ENCODE measurements around the gene TRIM71. TPM values are rescaled to one million over a fixed set of nuclear protein-coding genes. Genes with fewer than 3 reads are reported as not detected.
A peak's percentile ranks its signal among the peaks of the same experiment; 100 is the strongest.

Gene TRIM71
- total RNA-seq (1 to 10 TPM; 2.2 to 2.4 TPM), polyA plus RNA-seq (ENCODE audit: insufficient read length in 6 of 6) (1 to 10 TPM; 5.2 to 8.3 (median 6.9) TPM)
- long read RNA-seq, donor 1, full-length matches to known transcripts, result 1 of 1 reads
- long read RNA-seq, donor 1, partial matches to known transcripts, result 0 of 1 reads
- long read RNA-seq, donor 1, other reads (novel, unspliced or antisense), result 0 of 1 reads
- long read RNA-seq, donor 2, full-length matches to known transcripts, result 1 of 1 reads
- long read RNA-seq, donor 2, partial matches to known transcripts, result 0 of 1 reads
- long read RNA-seq, donor 2, other reads (novel, unspliced or antisense), result 0 of 1 reads
- long read RNA-seq, donor 3, result 0 reads
- long read RNA-seq, donor 4, result 0 reads
- long read RNA-seq, donor 5, full-length matches to known transcripts, result 1 of 1 reads
- long read RNA-seq, donor 5, partial matches to known transcripts, result 0 of 1 reads
- long read RNA-seq, donor 5, other reads (novel, unspliced or antisense), result 0 of 1 reads
- long read RNA-seq, donor 6, full-length matches to known transcripts, result 1 of 1 reads
- long read RNA-seq, donor 6, partial matches to known transcripts, result 0 of 1 reads
- long read RNA-seq, donor 6, other reads (novel, unspliced or antisense), result 0 of 1 reads
- long read RNA-seq, donor 7, result 0 reads
- long read RNA-seq, donor 8, result 0 reads
- long read RNA-seq, donor 9, result 0 reads
- long read RNA-seq, donor 10, result 0 reads
- long read RNA-seq, donor 11, result 0 reads
- long read RNA-seq, donor 12, result 0 reads

- no peaks in the 10 kb centered on the region for H3K9me3 ChIP-seq
- peaks cover 41 to 80% of the 10 kb centered on the region in 2 donors for H3K27me3 ChIP-seq
- peak within 1 kb of the TSS in 1 of 2 donors; percentile 48 for H3K27ac ChIP-seq
- H3K4me3 ChIP-seq, result peak within 1 kb of the TSS; percentile 53 to 63
- H3K4me1 ChIP-seq, result peaks cover 5 to 54% of the 10 kb centered on the region in 2 donors
- H3K36me3 ChIP-seq, result no peaks in the 10 kb centered on the region
- ATAC-seq (no peak), DNase-seq (peak in 2 of 4 donors; percentile 45 to 78)
- TF ChIP-seq, protein P1, sequence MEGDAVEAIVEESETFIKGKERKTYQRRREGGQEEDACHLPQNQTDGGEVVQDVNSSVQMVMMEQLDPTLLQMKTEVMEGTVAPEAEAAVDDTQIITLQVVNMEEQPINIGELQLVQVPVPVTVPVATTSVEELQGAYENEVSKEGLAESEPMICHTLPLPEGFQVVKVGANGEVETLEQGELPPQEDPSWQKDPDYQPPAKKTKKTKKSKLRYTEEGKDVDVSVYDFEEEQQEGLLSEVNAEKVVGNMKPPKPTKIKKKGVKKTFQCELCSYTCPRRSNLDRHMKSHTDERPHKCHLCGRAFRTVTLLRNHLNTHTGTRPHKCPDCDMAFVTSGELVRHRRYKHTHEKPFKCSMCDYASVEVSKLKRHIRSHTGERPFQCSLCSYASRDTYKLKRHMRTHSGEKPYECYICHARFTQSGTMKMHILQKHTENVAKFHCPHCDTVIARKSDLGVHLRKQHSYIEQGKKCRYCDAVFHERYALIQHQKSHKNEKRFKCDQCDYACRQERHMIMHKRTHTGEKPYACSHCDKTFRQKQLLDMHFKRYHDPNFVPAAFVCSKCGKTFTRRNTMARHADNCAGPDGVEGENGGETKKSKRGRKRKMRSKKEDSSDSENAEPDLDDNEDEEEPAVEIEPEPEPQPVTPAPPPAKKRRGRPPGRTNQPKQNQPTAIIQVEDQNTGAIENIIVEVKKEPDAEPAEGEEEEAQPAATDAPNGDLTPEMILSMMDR (IDR thresholded peaks at IDR 0.05), result no peak
- intact Hi-C loops (cut with DNase I), result no loop called here
Measured at GRCh38 chr3:32817558-32818228, at the start of gene TRIM71. TSS of gene TRIM71 (plus strand) at chr3:32817997. CDS start at chr3:32818081, 84 bp downstream.

DNA sequence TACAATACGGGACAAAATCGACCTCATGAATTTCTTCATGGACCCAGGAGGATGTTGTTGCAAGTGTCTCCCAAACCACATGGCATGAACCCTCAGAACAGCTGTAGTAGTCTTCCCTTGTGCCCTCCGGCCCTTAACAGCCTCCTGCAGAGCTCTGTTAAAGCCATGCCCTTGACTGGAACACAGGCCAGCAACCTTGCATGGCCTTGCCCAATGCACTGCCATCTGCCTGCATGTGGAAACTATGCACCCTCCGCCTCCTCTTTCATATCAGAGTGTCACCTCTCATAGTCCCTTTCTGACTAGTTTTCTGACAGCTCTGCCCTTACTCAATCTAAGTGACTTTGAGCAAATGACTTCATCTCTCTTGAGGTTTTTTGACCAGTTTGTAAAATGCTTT lies 39.4 kb upstream of the TRIM71 start:
- ATAC-seq (no peak), DNase-seq (no peak)
- Histone ChIP-seq H3K4me1 (peaks cover 5 to 16% of the 10 kb centered on the region in 2 donors), H3K27me3 (peaks cover 0 to 8% of the 10 kb centered on the region in 2 donors), H3K9me3 (no peaks in the 10 kb centered on the region), H3K27ac (no peak overlapping the region), H3K36me3 (peaks cover 0 to 28% of the 10 kb centered on the region in 2 donors), H3K4me3 (no peak overlapping the region)
- intact Hi-C loops (cut with DNase I), result no loop called here
- TF ChIP-seq, protein P1 (IDR thresholded peaks at IDR 0.05), result no peak

DNA sequence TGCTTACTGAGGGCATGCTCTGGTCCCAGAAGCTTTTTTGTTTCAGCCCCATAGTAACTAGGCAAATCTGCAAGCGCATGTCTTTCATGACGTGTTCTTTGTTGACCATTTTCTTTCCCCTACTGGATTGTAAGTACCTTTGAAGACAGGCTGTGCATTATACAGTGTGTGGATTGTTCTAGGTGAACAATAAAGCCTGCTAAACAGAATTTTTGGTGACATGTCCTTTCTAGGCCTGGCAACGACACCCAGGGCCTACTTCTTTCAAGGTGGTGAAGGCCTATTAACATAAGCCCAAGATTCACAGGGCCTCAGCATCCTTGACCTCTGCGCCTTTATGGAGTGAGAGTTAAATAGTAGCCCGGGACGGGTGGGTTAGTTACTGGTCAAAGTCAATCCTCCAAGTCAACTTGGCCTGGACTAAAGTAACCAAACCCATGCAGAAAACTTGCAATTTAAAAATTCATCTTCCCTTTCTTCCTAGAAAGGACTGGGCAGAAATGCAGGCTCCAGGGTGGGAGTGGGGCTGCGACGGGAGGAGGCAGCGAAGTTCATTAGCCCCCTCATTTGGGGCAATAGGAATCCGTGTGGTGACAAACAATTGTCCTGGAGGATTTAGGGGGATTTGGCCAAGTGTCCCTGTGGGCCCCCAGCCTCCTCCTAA lies 37.6 kb upstream of the TRIM71 start:
- TF ChIP-seq, protein P1 (IDR thresholded peaks at IDR 0.05), result no peak
- peak overlapping the region in 1 of 2 donors; percentile 58 for H3K4me3 ChIP-seq
- ATAC-seq (no peak), DNase-seq (no peak)
- no peaks in the 10 kb centered on the region for H3K9me3 ChIP-seq
- intact Hi-C loops (cut with DNase I), result no loop called here
- H3K27me3 ChIP-seq, result peaks cover 0 to 8% of the 10 kb centered on the region in 2 donors
- peaks cover 5 to 16% of the 10 kb centered on the region in 2 donors for H3K4me1 ChIP-seq
- H3K27ac ChIP-seq, result no peak overlapping the region
- H3K36me3 ChIP-seq, result peaks cover 0 to 9% of the 10 kb centered on the region in 2 donors

- ATAC-seq (peak; percentile 89), DNase-seq (peak; percentile 34 to 89 (median 66))
- intact Hi-C loops (cut with DNase I), result no loop called here
- Histone ChIP-seq H3K4me1 (peaks cover 5 to 16% of the 10 kb centered on the region in 2 donors), H3K27ac (peak overlapping the region; percentile 67 to 70), H3K4me3 (peak overlapping the region; percentile 55 to 58), H3K9me3 (no peaks in the 10 kb centered on the region), H3K36me3 (peaks cover 0 to 4% of the 10 kb centered on the region in 2 donors), H3K27me3 (peaks cover 0 to 8% of the 10 kb centered on the region in 2 donors)
- TF ChIP-seq, protein P1 (IDR thresholded peaks at IDR 0.05), result no peak
Measured at GRCh38 chr3:32780735-32781210, 37.0 kb upstream of the TRIM71 start.
